ENCODE data around the gene DIS3.

DNA sequence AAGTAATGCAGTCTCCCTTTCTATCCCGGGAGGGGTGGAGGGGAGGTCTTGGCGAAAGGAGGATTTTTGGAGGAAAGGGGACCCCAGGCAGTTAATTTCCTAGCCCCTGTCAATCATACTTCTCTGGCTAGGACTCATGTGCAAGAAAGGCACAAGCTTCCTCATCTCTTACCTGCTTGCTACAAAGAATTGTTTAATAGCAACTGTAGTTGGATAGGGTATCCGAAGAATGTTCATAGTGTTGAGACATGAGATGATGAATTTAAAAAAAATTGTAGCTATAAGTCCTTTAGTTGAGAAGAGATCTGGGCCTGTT lies 53.5 kb downstream of the DIS3 start:
- TF ChIP-seq, protein P1, sequence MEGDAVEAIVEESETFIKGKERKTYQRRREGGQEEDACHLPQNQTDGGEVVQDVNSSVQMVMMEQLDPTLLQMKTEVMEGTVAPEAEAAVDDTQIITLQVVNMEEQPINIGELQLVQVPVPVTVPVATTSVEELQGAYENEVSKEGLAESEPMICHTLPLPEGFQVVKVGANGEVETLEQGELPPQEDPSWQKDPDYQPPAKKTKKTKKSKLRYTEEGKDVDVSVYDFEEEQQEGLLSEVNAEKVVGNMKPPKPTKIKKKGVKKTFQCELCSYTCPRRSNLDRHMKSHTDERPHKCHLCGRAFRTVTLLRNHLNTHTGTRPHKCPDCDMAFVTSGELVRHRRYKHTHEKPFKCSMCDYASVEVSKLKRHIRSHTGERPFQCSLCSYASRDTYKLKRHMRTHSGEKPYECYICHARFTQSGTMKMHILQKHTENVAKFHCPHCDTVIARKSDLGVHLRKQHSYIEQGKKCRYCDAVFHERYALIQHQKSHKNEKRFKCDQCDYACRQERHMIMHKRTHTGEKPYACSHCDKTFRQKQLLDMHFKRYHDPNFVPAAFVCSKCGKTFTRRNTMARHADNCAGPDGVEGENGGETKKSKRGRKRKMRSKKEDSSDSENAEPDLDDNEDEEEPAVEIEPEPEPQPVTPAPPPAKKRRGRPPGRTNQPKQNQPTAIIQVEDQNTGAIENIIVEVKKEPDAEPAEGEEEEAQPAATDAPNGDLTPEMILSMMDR (IDR thresholded peaks at IDR 0.05) = no peak
- TF ChIP-seq EP300 (IDR thresholded peaks at IDR 0.05) (no peak), POLR2AphosphoS5 (IDR thresholded peaks at IDR 0.05) (no peak), POLR2A (IDR thresholded peaks at IDR 0.05) (no peak)
